GM10248 (cell line): ENCODE measurements around the gene RPL36AL.
A peak's percentile ranks its signal among the peaks of the same experiment; 100 is the strongest.
"Not testable (repeated sequence)": the region's sequence is repeated elsewhere in the genome, so short reads cannot be mapped to it uniquely, and the experiment has no call there.

Experiments used
- CTCF ChIA-PET: fragments of 300-600 bp; sonication (Branson Sonifier 250); formaldehyde crosslinking; extraction: SDS; loops from one replicate; lab custom pipeline; 2021; ENCODE audit warnings: antibody characterized with exemption; lab: Yijun Ruan, JAX
- POLR2A ChIA-PET: fragments of 350-650 bp; sonication (Branson Sonifier 250); formaldehyde crosslinking; extraction: SDS; loops from one replicate; lab custom pipeline; 2020; ENCODE audit warnings: antibody characterized with exemption; lab: Yijun Ruan, JAX
- DNase-seq: peaks from one replicate; pipeline ENCODE4 v3.0.0; 2012; ENCODE audit errors: extremely low spot score
- TF ChIP-seq, protein P1 (sequence below): IDR thresholded peaks from 2 replicates; pipeline ENCODE4 v1.5.1; 2012; ENCODE audit warnings: mild to moderate bottlenecking, low read depth; ENCODE audit errors: extremely low read depth, missing control alignments, control extremely low read depth

The RPL36AL gene

GRCh38 chr14:49620182-49621113, at the start of gene RPL36AL, which contains the start of gene MGAT2:
TSS of gene RPL36AL (minus strand) at chr14:49620626. CDS start at chr14:49619104, 1,522 bp downstream.
TSS of gene MGAT2 (plus strand) at chr14:49620799. CDS start at chr14:49621269, 470 bp downstream.
- TF ChIP-seq, protein P1, sequence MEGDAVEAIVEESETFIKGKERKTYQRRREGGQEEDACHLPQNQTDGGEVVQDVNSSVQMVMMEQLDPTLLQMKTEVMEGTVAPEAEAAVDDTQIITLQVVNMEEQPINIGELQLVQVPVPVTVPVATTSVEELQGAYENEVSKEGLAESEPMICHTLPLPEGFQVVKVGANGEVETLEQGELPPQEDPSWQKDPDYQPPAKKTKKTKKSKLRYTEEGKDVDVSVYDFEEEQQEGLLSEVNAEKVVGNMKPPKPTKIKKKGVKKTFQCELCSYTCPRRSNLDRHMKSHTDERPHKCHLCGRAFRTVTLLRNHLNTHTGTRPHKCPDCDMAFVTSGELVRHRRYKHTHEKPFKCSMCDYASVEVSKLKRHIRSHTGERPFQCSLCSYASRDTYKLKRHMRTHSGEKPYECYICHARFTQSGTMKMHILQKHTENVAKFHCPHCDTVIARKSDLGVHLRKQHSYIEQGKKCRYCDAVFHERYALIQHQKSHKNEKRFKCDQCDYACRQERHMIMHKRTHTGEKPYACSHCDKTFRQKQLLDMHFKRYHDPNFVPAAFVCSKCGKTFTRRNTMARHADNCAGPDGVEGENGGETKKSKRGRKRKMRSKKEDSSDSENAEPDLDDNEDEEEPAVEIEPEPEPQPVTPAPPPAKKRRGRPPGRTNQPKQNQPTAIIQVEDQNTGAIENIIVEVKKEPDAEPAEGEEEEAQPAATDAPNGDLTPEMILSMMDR = peak; percentile 17
- POLR2A ChIA-PET = interaction anchor here (0.6 to 2.5 kb wide), 17 partner anchors 10 to 463 kb away, joined by 3 to 16 read pairs (median 4); partner anchors contain the start of genes DNAAF2, LRR1, POLE2 and RPS29
- CTCF ChIA-PET = interaction anchor here (0.8 to 7.5 kb wide), 12 partner anchors 9 to 242 kb away, joined by 3 to 76 read pairs (median 8); partner anchors contain the start of genes DNAAF2, LRR1 and RPS29
- DNase-seq = peak; percentile 97

- TF ChIP-seq, protein P1 = no peak
- ChIA-PET POLR2A (no interaction called here), CTCF (interaction anchor here (0.8 to 2.3 kb wide), 4 partner anchors 10 to 26 kb away, joined by 3 to 10 read pairs (median 4); partner anchors contain the start of gene DNAAF2)
- no peak for DNase-seq
These were observed 39.4 kb upstream of the RPL36AL start for GRCh38 chr14:49659526-49660455.

- CTCF ChIA-PET, DNase-seq, POLR2A ChIA-PET: not testable (repeated sequence)
These were observed 37.1 kb upstream of the RPL36AL start for GRCh38 chr14:49657500-49657899.

DNA sequence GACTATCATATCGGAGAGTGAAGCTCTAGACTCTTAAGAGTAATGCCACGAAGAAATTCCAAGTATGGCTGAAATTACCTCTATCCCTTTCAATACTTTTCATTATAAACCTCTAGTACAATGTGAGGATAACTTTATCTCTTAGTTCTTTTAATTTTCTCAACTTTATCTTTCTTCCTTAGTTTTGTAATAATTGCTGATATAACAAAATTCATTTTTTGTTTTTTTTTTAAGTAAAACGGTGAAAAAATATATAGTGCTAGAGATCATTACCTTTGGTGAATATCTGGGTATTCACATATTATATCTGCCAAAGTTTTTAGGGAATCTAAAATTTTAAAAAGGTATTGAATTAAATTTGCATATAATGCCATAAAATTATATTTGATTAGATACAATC, 34.1 kb upstream of the RPL36AL start:
- CTCF ChIA-PET = interaction anchor here (2.2 kb wide), 1 partner anchor 20 kb away, joined by 9 read pairs; the partner anchor contains the start of gene DNAAF2
- no peak for DNase-seq
- TF ChIP-seq, protein P1 = no peak
- POLR2A ChIA-PET = interaction anchor here (0.5 kb wide), 1 partner anchor 19 kb away, joined by 11 read pairs; no protein-coding TSS in a partner anchor

GRCh38 chr14:49653508-49653907, 33.1 kb upstream of the RPL36AL start:
- ChIA-PET POLR2A (no interaction called here), CTCF (interaction anchor here (2.2 kb wide), 1 partner anchor 19 kb away, joined by 9 read pairs; the partner anchor contains the start of gene DNAAF2)
- DNase-seq = no peak
- TF ChIP-seq, protein P1 = no peak

- DNase-seq = no peak
- TF ChIP-seq, protein P1 = no peak
These were observed 21.7 kb upstream of the RPL36AL start for GRCh38 chr14:49642163-49642562.

More at GRCh38 chr14:49642163-49642562, 21.7 kb upstream of the RPL36AL start:
- POLR2A ChIA-PET = interaction anchor here (0.5 kb wide), 1 partner anchor 82 kb away, joined by 3 read pairs; no protein-coding TSS in a partner anchor
- CTCF ChIA-PET = interaction anchor here (0.7 to 1.6 kb wide), 3 partner anchors 8 to 679 kb away, joined by 4 to 5 read pairs (median 5); no protein-coding TSS in a partner anchor
